GM19240 (cell line): Measurements from ENCODE around the gene TBC1D14.

Experiments used
- DNase-seq: peaks from one replicate; pipeline ENCODE4 v3.0.0; 2011; ENCODE audit warnings: low spot score; ENCODE audit not compliant: insufficient read length

Gene TBC1D14

DNA sequence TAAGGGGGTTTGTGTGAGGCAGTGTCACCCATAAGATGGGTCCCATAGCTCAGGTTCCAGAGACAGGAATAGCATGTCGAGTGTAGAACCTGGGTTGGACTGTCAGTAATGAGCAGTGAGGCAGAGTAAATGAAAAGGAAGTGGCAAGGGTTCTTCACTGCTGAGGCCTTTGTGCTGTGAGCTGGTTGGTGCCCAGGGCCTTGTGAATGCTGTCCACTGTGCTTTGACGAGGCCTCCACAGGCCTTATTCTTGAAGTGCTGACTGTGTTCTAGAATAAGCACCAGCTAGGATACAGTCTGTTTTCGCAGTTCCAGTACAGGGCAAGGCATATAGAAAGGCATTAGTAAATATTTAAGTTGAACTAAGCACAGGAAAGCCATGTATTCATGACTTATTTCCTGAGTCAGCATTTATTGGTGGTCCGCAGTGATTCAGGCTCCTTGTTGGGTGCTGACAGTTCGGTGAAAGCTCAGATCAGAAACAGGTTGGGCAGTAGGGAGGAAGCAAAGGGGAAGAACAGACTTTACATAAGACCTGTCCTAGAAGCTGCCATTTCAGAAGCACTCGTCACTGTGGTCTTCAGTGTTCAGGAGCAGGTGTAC lies 107.9 kb downstream of the TBC1D14 start:
- no peak for DNase-seq

- no peak for DNase-seq
Measured at GRCh38 chr4:7018281-7018680, 108.7 kb downstream of the TBC1D14 start.

DNA sequence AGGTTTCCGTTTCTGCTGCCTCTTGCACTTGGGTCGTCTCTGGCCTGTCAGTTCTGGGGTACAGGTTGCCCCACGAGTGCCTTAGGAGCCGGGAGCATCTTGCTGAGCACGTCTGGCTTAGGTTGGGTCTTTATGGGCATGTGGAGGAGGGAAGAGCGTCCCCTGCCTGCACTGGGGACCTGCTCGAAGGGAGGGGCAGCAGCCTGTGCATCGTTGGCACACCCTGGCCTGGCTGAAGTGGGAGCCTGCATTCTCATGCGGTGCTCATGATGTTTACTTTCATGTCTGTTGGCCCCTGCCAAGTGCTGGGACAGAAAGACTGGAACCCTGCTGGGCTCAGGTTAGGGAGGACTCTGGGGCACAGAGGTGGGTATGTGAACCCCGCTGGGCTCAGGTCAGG lies 109.7 kb downstream of the TBC1D14 start:
- no peak for DNase-seq

- DNase-seq: no peak
Measured at GRCh38 chr4:7020290-7020689, 110.7 kb downstream of the TBC1D14 start.

GRCh38 chr4:7020856-7021255 lies 111.2 kb downstream of the TBC1D14 start:
- DNase-seq: no peak

DNA sequence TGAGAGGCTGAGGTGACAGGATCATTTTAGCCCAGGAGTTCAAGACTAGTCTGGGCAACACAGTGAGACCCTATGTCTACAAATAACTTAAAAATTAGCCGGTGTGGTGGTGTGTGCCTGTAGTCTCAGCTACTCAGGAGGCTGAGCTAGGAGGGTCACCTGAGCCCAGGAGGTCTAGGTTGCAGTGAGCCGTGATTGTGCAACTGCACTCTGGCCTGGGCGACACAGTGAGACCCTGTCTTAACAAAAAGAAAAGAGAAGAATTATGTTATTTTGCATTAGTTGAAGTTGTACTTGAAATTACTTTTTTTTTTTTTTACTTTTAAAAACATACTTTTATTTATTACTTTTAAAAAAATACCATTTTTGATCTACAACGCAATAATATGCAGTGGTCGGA lies 111.7 kb downstream of the TBC1D14 start:
- no peak for DNase-seq

GRCh38 chr4:7021930-7022664 lies 112.5 kb downstream of the TBC1D14 start:
- DNase-seq: no peak

DNA sequence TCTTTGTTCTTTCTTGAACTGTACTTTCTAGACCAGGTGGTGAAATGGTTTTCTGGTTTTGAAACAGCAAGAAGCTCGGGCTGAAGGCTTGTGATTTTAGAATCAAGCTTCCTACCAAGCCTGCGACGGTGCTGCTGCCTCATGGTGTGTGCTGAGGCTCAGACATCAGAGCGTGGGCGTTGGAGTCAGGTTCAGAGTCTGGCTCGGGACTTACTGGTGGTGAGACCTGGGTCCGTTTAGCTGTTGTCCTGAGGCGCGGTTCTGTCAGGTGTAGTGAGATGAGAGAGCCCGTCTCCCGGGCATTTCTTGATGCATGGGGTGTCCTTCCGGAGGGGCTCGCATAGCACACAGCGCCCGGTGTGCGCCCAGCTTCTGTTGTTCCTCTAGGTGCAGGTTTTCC lies 113.9 kb downstream of the TBC1D14 start:
- no peak for DNase-seq

GRCh38 chr4:7023901-7024300 lies 114.3 kb downstream of the TBC1D14 start:
- no peak for DNase-seq

DNA sequence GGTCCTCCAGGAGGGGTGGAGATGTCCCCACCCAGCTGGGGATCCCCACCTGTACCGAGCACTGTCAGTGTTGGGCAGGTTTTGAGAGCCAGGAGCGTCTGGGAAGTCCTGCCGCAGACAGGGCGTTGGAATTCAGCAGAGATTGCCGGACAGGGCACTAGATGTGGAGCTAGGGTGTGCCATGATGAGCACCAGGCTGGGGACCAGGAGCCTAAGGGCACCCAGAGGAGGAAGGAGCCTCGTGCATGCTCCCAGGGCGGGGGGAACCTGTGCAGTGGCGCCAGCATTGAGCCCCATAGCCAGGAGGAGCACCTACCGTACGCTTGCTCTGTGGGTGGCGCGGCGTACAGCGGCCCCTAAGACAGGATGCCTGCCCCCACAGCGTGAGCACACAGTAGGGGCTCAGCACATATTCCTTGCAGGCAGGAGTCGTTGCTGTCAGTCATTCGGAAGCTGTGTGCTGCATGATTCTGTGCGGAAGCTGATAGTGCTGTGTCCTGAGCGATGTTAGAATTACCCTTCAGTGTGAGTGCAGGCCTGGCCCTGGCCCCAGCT lies 114.8 kb downstream of the TBC1D14 start:
- no peak for DNase-seq

DNA sequence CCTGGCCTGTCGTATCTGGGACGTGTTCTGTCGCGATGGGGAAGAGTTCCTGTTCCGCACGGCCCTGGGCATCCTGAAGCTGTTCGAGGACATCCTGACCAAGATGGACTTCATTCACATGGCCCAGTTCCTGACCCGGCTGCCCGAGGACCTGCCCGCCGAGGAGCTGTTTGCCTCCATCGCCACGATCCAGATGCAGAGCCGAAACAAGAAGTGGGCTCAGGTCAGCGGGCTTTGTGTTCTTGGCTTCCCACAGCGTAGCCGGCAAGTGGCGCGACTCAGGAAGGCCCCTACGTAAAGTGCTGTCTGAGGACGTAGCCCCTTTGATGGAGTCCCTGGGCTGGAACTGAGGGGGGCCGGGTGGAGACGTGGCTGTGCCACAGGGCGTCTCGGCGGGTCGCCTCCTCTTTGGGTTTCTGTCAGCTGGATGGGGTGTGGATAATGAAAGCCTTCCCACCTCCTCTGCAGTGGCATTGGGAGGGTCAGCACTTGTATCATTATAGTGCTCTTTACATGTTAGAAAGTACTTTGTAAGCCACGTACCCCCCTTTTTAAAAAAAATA lies 115.5 kb downstream of the TBC1D14 start:
- no peak for DNase-seq

- DNase-seq: no peak
Measured at GRCh38 chr4:7026107-7026506, 116.5 kb downstream of the TBC1D14 start.

DNA sequence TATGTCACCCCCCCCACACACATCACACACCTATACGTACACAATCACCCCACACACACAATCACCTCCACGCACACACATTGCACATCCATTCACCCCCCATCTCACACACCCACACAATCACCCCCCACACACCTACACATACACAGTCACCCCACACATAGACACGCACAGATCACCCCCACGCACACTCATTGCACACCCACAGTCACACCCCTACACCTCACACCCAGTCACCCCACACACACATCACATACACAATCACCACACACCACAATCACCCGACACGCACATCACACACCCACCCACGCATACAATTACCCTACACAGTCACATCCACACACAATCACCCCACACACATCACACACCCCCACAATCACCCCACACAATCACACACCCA lies 117.7 kb downstream of the TBC1D14 start:
- no peak for DNase-seq

- no peak for DNase-seq
Measured at GRCh38 chr4:7027913-7028312, 118.3 kb downstream of the TBC1D14 start.

DNA sequence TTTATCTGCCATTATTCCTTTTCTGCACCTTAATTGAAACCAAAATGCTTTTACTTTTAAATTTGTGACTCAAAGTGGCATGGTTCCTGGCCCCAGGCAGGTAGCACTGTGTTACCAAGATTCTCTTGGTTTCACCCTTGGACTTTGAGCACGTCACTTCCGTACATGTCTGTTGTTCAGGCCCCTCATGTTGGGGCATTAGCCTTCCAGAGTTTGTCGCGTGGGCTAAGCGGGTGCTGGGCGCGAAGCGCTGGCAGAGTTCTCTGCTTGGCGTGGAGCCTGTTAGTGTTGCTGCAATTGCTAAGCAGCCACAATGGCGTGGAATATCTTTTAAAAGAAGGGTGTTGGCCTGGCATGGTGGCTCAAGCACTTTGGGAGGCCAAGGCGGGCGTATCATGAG lies 119.6 kb downstream of the TBC1D14 start:
- no peak for DNase-seq

DNA sequence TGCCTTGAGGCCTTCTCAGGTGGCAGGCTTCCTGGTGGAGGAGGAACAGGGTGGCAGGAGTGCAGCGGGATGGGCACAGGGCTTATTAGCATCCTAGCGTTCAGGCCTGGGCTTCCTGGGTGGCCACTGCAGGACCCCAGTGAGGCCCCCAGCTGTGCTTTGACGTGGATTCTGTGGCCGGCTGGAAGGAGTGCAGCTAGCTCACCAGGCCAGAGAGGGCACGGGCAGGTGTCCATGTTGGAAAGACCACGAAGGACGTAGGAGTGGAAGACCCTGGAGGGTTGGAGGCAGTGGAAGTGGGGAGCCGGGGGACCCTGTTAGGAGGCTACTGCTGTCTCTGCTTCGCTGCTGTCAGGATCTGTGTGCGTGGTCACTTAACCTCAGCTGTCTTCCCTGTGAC lies 120.3 kb downstream of the TBC1D14 start:
- no peak for DNase-seq

DNA sequence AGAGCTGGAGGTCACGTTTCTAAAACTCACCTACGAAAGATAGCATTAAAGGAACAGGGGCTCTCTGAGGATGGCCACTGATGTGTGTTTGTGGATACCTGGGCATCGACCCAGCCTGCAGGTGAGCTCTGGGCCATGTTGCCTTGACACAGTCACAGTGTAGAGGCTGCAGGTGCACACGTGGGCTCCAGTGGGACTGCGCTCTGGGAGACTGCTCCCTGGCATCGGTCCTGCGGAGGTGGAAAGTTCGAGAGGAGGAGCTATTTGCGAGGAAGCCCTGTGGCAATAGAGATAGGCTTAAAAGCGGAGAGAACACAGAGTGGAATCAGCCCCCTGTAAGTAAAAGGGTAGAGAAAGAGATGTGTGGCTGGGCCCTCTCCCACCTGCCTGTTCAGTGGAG lies 121.2 kb downstream of the TBC1D14 start:
- DNase-seq: no peak

- DNase-seq: no peak
Measured at GRCh38 chr4:7031558-7032449, 122.2 kb downstream of the TBC1D14 start.

GRCh38 chr4:7032596-7032995 lies 123.0 kb downstream of the TBC1D14 start:
- DNase-seq: no peak

DNA sequence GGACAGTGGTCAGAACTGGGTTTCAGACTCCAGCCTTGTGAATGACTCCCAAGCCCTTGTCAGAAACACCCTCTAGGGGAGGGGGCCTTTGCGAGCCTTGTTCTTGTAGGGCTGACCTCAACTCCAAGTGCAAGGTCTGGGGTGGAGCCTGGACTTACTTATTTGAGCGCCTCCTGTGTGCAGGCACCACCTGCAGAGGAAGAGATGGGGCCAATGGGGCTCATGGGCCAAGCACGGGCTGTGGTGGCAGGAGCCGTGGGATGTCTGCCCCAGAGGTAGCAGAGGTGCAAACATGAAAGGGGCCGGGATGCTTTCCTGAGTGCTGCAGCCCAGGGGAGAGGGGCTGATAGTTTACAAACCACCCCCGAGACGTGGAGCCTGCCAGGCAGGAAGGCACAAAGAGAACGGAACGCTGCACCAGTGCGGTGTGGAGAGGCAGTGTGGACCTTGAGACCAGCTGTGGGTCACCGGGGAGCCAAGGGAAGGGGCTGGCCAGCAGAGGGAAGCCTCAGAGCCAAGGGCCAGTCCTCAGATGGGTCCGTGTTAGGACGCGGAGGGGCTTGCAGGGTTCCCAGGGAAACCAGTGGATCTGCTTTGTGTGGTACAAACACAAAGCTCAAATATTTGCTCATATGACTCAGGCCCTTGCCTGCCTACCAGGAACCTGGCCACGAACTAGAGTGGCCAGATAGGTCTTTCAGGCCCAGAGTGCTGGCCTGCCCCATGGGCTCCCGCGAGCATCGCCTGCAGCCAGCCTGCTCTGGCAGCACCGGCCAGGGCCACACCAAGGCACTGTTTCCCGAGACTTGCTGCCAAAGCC lies 124.8 kb downstream of the TBC1D14 start:
- no peak for DNase-seq

DNA sequence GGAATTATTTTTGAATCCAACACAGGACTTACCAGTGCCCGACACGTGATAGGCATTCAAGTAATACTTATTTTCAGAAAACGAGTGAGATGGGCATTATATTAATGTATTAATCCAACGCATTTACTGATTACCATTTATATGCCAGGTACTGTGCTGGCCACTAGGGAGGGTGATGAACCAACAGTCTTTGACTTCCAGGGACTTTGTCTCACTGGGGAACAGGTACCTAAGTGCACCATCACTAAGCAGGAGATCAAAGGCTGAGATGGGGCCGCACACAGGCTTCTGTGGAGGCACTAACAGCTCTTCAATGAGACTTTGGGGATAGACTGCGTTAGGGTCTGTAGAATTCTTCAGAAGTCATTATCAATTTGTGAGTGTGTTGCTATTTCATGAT lies 127.8 kb downstream of the TBC1D14 start:
- no peak for DNase-seq
